Measurements from ENCODE around the gene LTBP2.

The LTBP2 gene

DNA sequence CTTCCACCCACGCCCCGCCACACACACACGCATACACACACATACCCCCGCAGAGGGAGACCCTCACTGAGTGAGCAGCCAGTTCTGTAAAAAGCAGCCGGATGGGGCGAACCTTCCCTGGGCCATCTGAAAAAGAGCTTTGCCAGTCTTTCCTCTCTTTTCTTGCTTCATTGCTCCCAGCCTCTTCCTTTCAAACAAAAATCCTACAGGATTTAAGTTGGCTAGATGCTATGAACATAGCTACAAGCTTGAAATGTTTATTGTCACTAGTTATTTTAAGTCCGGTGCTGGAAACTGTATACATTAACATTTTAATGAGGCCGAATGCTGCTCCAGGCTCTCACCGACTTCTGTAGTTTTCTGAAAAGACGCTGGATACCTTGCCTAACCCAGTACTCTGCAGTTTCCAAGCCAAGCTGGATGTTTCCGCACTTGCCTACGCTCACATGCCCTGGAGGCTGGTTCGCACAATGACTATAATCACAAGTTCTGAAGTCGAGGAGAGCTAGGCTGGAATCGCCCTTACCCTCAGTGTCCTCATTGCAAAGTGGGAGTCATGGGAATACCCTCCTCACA is 39.2 kb downstream of the LTBP2 start:
- DNase-seq (ENCODE audit: low spot score), result no peak
- TF ChIP-seq, protein P1, sequence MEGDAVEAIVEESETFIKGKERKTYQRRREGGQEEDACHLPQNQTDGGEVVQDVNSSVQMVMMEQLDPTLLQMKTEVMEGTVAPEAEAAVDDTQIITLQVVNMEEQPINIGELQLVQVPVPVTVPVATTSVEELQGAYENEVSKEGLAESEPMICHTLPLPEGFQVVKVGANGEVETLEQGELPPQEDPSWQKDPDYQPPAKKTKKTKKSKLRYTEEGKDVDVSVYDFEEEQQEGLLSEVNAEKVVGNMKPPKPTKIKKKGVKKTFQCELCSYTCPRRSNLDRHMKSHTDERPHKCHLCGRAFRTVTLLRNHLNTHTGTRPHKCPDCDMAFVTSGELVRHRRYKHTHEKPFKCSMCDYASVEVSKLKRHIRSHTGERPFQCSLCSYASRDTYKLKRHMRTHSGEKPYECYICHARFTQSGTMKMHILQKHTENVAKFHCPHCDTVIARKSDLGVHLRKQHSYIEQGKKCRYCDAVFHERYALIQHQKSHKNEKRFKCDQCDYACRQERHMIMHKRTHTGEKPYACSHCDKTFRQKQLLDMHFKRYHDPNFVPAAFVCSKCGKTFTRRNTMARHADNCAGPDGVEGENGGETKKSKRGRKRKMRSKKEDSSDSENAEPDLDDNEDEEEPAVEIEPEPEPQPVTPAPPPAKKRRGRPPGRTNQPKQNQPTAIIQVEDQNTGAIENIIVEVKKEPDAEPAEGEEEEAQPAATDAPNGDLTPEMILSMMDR (IDR thresholded peaks at IDR 0.05; ENCODE audit: extremely low read depth, insufficient read depth, missing control alignments), result no peak
- in situ Hi-C loops (cut with MboI; ENCODE audit: low pct_unique_long_range_greater_than_20kb, low sequenced_read_pairs, unreplicated experiment), result no loop called here

DNA sequence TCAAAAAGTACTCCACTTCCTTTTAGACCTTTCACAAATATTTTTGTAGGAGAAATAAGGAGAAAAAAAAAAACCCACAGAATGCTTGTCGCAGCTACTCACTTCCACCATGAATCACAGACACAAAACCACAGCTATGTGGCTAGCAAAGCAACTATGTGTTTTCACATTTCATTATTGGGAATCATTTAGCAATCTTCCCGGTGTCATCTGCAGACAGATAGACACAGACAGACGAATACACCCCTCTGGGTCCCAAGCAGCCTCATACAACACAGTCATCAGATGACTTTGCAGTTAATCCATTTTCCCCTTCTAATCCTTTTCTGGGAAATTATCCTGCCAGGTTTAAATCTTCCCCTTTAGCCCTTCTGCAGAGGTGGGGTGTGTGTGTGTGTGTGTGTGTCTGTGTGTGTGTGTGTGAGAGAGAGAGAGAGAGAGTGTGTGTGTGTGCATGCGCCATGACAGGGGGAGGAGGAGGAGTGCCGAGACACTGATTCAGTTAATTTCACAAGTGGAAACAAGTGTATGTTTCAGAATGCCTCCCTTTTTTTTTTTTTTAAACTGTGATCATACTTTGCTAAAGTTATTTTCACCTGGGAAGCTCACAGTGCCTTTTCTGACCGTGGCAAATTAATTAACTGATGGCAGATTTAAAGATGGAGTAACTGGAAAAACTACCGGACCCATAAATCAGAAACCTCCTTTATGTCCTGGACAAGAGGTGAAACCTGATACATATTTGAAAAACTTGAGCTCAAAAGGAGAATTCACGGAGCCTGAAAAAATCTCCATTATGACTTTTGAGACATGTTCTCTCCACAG is 39.9 kb downstream of the LTBP2 start:
- no peak for DNase-seq (ENCODE audit: low spot score)
- TF ChIP-seq, protein P1 (IDR thresholded peaks at IDR 0.05; ENCODE audit: extremely low read depth, insufficient read depth, missing control alignments), result no peak
- in situ Hi-C loops (cut with MboI; ENCODE audit: low pct_unique_long_range_greater_than_20kb, low sequenced_read_pairs, unreplicated experiment), result no loop called here

DNA sequence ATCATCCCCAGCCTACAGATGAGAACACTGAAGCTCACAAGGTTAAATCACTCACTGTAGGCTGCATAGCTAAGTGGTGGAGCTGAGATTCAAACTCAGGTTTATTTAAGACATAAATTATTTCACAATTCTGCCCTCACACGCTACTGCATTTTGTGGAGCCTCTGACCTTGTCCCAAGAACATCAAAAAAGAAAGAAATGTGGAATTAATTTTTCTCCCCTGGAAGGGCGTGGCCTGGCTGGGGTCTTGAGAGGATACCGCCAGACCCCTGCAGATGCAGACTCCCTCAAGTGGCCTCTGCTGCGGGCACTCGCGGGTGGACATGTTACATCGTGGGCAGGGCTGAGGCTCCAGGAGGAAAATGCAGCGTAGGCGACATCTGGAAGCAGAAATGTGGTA is 40.6 kb downstream of the LTBP2 start:
- DNase-seq (ENCODE audit: low spot score), result no peak
- TF ChIP-seq, protein P1 (IDR thresholded peaks at IDR 0.05; ENCODE audit: extremely low read depth, insufficient read depth, missing control alignments), result no peak
- in situ Hi-C loops (cut with MboI; ENCODE audit: low pct_unique_long_range_greater_than_20kb, low sequenced_read_pairs, unreplicated experiment), result no loop called here

DNA sequence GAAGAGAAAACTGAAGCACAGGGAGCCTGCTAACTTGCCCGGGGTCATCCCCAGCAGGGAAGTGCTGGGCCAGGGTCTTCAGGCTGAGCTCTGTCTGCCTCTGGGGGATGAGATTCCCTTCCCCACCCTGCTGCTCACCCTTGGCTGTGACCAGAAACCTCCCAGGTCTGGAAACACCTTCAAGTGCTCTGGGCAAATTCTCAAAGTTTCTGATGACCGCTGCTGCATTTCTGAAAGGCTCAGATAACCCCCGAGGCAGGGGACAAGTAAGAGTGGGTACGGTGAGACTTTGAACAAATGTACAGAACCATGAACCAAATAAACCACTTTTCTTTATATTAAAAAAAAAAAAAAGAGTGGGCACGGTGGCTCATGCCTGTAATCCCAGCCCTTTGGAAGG is 41.3 kb downstream of the LTBP2 start:
- DNase-seq (ENCODE audit: low spot score), result no peak
- in situ Hi-C loops (cut with MboI; ENCODE audit: low pct_unique_long_range_greater_than_20kb, low sequenced_read_pairs, unreplicated experiment), result no loop called here
- TF ChIP-seq, protein P1 (IDR thresholded peaks at IDR 0.05; ENCODE audit: extremely low read depth, insufficient read depth, missing control alignments), result no peak

DNA sequence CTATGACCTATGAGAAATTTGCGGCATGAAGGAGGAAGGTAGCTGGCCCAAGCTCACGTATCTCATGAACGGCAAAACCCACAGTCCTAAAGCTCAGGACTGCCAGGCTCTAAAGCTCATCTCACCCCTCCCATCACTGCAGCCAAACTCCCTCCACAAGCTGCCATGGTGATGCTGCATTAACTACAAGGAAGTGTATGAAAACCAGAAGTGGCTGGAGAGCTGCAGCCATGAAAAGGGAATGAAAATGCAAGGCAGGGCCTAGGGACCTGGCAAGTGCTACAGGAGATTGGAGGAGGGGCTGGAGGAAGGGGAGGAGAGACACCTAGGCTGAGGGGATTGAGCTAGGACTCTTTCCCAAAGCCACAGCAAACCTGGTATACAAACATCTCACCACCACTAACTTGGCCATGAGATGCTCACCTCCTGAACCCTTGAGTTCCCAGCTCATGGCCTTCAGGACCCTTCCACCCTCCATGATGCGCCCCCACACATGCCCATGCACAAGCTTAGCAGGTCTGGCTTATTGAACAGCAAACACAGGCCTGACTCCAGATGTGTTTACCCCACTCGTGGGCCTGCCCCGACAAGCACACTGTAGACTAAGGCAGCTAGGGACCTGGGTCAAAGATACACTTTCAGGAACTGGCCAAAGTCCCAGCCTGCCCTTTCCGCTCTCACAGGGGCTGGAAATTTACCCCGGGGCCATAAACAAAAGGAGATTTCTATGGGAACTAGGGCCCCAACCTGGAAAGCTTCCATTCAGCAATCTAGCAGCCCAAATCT is 42.0 kb downstream of the LTBP2 start:
- TF ChIP-seq, protein P1 (IDR thresholded peaks at IDR 0.05; ENCODE audit: extremely low read depth, insufficient read depth, missing control alignments), result no peak
- DNase-seq (ENCODE audit: low spot score), result no peak
- in situ Hi-C loops (cut with MboI; ENCODE audit: low pct_unique_long_range_greater_than_20kb, low sequenced_read_pairs, unreplicated experiment), result no loop called here

DNA sequence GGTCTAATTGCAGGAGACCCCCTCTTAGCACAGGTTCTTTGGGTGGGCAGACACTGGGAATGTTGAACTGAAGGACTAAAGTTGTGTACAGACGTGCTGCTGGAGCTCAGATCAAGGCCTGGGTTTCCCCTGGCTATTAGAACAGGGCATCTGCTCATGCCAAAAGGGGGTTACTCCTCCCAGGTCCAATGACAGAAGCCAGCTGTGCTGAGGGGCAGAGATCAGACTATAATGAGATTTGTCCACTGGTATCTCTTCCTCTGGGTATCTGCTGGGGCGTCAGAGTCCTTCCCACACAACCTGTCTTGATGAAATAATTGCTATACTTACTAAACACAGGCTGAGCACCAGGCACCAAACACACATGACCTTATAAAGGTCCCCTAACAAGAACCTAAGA is 42.6 kb downstream of the LTBP2 start:
- in situ Hi-C loops (cut with MboI; ENCODE audit: low pct_unique_long_range_greater_than_20kb, low sequenced_read_pairs, unreplicated experiment), result no loop called here
- TF ChIP-seq, protein P1 (IDR thresholded peaks at IDR 0.05; ENCODE audit: extremely low read depth, insufficient read depth, missing control alignments), result no peak

More for the DNA sequence above, 42.6 kb downstream of the LTBP2 start:
- no peak for DNase-seq (ENCODE audit: low spot score)
